GM18526 (cell line): ENCODE data around the gene USP9Y.

ENCODE experiments used
- POLR2A ChIP-seq: IDR thresholded peaks from 3 replicates; pipeline ENCODE4 v1.6.1; 2011; ENCODE audit not compliant: insufficient read length; ENCODE audit errors: extremely low read depth

The USP9Y gene

GRCh38 chrY:12867960-12868359 lies 166.9 kb downstream of the USP9Y start:
- TF ChIP-seq POLR2A = no peak

- TF ChIP-seq POLR2A = no peak
Measured at GRCh38 chrY:12896973-12897372, 195.9 kb downstream of the USP9Y start.

GRCh38 chrY:12898604-12899003 lies 197.6 kb downstream of the USP9Y start:
- TF ChIP-seq POLR2A = no peak

GRCh38 chrY:12904618-12905516 lies 203.8 kb downstream of the USP9Y start, which contains the start of gene DDX3Y:
DDX3Y (plus strand) TSS chrY:12904868; CDS start chrY:12904937, 69 bp downstream.
- TF ChIP-seq POLR2A = no peak

GRCh38 chrY:12905517-12905872 lies 204.5 kb downstream of the USP9Y start:
- TF ChIP-seq POLR2A = no peak

- no peak for TF ChIP-seq POLR2A
Measured at GRCh38 chrY:12905895-12906294, 204.9 kb downstream of the USP9Y start.
